Liver (tissue), 9 donors: ENCODE data around the gene KCND2. TPM values are rescaled to one million over a fixed set of nuclear protein-coding genes. Genes with fewer than 3 reads are reported as not detected.

ENCODE experiments used
- DNase-seq: peaks from one replicate; pipeline ENCODE4 v3.0.0-alpha.2; 2017; ENCODE audit warnings: low spot score
- H3K27ac ChIP-seq, 2 donors: one replicate each; pipeline ENCODE4 v1.7.0; 2013; ENCODE audit warnings: inconsistent platforms in 2 of 2, low read length in 2 of 2, control low read depth in 1 of 2, low read depth in 1 of 2, mild to moderate bottlenecking in 1 of 2
- H3K27me3 ChIP-seq, 4 donors: one replicate each; pipeline versions ENCODE4 v1.6.1 to v1.7.0; 2013; ENCODE audit warnings: low read length in 3 of 4, inconsistent platforms in 1 of 4, mild to moderate bottlenecking in 1 of 4, moderate library complexity in 1 of 4; ENCODE audit not compliant: control insufficient read depth in 4 of 4, insufficient read depth in 4 of 4
- H3K36me3 ChIP-seq, 4 donors: one replicate each; pipeline versions ENCODE4 v1.6.1 to v1.7.0; 2013; ENCODE audit warnings: low read length in 3 of 4, mild to moderate bottlenecking in 3 of 4, low read depth in 1 of 4, moderate library complexity in 1 of 4; ENCODE audit not compliant: control insufficient read depth in 4 of 4, insufficient read depth in 3 of 4
- H3K4me1 ChIP-seq, 4 donors: one replicate each; pipeline versions ENCODE4 v1.6.1 to v1.7.0; 2013; ENCODE audit warnings: low read length in 3 of 4, mild to moderate bottlenecking in 3 of 4, moderate library complexity in 1 of 4; ENCODE audit not compliant: control insufficient read depth in 4 of 4, insufficient read depth in 4 of 4
- H3K4me3 ChIP-seq, 3 donors: one replicate each; pipeline versions ENCODE4 v1.6.1 to v1.7.0; 2013; ENCODE audit warnings: low read length in 3 of 3, control low read depth in 1 of 3, low read depth in 1 of 3, mild to moderate bottlenecking in 1 of 3
- H3K9ac ChIP-seq, 2 donors: one replicate each; pipeline ENCODE4 v1.7.0; 2013; ENCODE audit warnings: low read length in 2 of 2, mild to moderate bottlenecking in 2 of 2, moderate library complexity in 2 of 2, control low read depth in 1 of 2, low read depth in 1 of 2
- H3K9me3 ChIP-seq, 4 donors: one replicate each; pipeline versions ENCODE4 v1.6.1 to v1.7.0; 2013; ENCODE audit warnings: low read length in 3 of 4; ENCODE audit not compliant: control insufficient read depth in 4 of 4
- ATF3 ChIP-seq: IDR thresholded peaks from 2 replicates; pipeline ENCODE4 v1.6.1; 2016; ENCODE audit warnings: antibody characterized with exemption
- CTCF ChIP-seq: fragments of 150-350 bp; IDR thresholded peaks from 2 replicates; pipeline ENCODE4 v1.5.1; 2017; ENCODE audit warnings: improper control_type of control experiment, low read depth, low read length; ENCODE audit not compliant: missing input control
- EGR1 ChIP-seq, 2 donors: IDR thresholded peaks; 2 replicates each; pipeline ENCODE4 v1.6.1; 2016 to 2018; ENCODE audit warnings: antibody characterized with exemption in 2 of 2, low read depth in 2 of 2
- FOXA1 ChIP-seq: IDR thresholded peaks from 2 replicates; pipeline ENCODE4 v1.6.1; 2016; ENCODE audit warnings: antibody characterized with exemption
- FOXA2 ChIP-seq: IDR thresholded peaks from 2 replicates; pipeline ENCODE4 v1.6.1; 2016; ENCODE audit warnings: antibody characterized with exemption
- GABPA ChIP-seq, 2 donors: IDR thresholded peaks in 1 of 2; conservative IDR thresholded peaks in 1 of 2; 2 replicates each; pipeline ENCODE4 v1.6.1; 2016; ENCODE audit warnings: antibody characterized with exemption in 2 of 2, mild to moderate bottlenecking in 1 of 2, moderate library complexity in 1 of 2
- HNF4A ChIP-seq, 2 donors: conservative IDR thresholded peaks; 2 replicates each; pipeline ENCODE4 v1.6.1; 2016; ENCODE audit warnings: antibody characterized with exemption in 2 of 2, mild to moderate bottlenecking in 2 of 2
- HNF4G ChIP-seq: IDR thresholded peaks from 2 replicates; pipeline ENCODE4 v1.6.1; 2016; ENCODE audit warnings: antibody characterized with exemption
- JUND ChIP-seq, 2 donors: IDR thresholded peaks; 2 replicates each; pipeline ENCODE4 v1.6.1; 2016; ENCODE audit warnings: antibody characterized with exemption in 2 of 2
- MAX ChIP-seq: IDR thresholded peaks from 2 replicates; pipeline ENCODE4 v1.6.1; 2016; ENCODE audit warnings: antibody characterized with exemption
- NR2F2 ChIP-seq: IDR thresholded peaks from 2 replicates; pipeline ENCODE4 v1.6.1; 2016; ENCODE audit warnings: antibody characterized with exemption
- RAD21 ChIP-seq, 2 donors: IDR thresholded peaks; 2 replicates each; pipeline ENCODE4 v1.6.1; 2016; ENCODE audit warnings: antibody characterized with exemption in 2 of 2, mild to moderate bottlenecking in 2 of 2
- REST ChIP-seq: IDR thresholded peaks from 2 replicates; pipeline ENCODE4 v1.6.1; 2016; ENCODE audit warnings: antibody characterized with exemption, mild to moderate bottlenecking
- RXRA ChIP-seq, 2 donors: IDR thresholded peaks; 2 replicates each; pipeline ENCODE4 v1.6.1; 2017 to 2018; ENCODE audit warnings: antibody characterized with exemption in 2 of 2, mild to moderate bottlenecking in 1 of 2
- SP1 ChIP-seq: IDR thresholded peaks from 2 replicates; pipeline ENCODE4 v1.6.1; 2018; ENCODE audit warnings: antibody characterized with exemption, mild to moderate bottlenecking
- TAF1 ChIP-seq: conservative IDR thresholded peaks from 2 replicates; pipeline ENCODE4 v1.6.1; 2016; ENCODE audit warnings: antibody characterized with exemption, mild to moderate bottlenecking
- YY1 ChIP-seq: IDR thresholded peaks from 2 replicates; pipeline ENCODE4 v1.6.1; 2016; ENCODE audit warnings: antibody characterized with exemption, mild to moderate bottlenecking
- ZBTB33 ChIP-seq: IDR thresholded peaks from 2 replicates; pipeline ENCODE4 v1.6.1; 2016; ENCODE audit warnings: antibody characterized with exemption
- WGBS: extraction: QIAGEN DNeasy Blood & Tissue Kit; methylation state at CpG from one replicate; pipeline ENCODE4 v1.1.7; 2013; 5-methylcytosine and 5-hydroxymethylcytosine counted together
- polyA plus RNA-seq, 2 donors: library from polyadenylated mRNA; stranded (reverse) in 1 of 2; unstranded in 1 of 2; fragments of 200-250 nt in 1 of 2; fragments of >200 nt in 1 of 2; fragmentation: Nextera tagmentation in 1 of 2; extraction: Ambion mirVana in 1 of 2; gene quantifications; one replicate each; pipeline versions ENCODE4 v1.2.1 to v1.2.3, GENCODE V29; 2013 to 2015
- total RNA-seq, 2 donors: library from RNA; depleted of rRNA; stranded (reverse); fragments of >200 nt; gene quantifications; one replicate each; pipeline ENCODE4 v1.2.3, GENCODE V29; 2014
- donor health status: healthy.
- donor health status: healthy.
- donor health status: healthy.
- donor health status: healthy.
- donor health status: healthy.

The KCND2 gene
- total and polyA plus RNA-seq, 4 donors: 0.02 to 0.22 (median 0.07) TPM

GRCh38 chr7:120468611-120469010, 195.6 kb downstream of the KCND2 start:
- 57% methylated on average over 3 of the region's 3 CpGs for WGBS
- TF ChIP-seq SP1: no peak
- no peak for TF ChIP-seq ATF3
- TF ChIP-seq RXRA (IDR thresholded peaks at IDR 0.05): no peak
- no peak for TF ChIP-seq RAD21 (IDR thresholded peaks at IDR 0.05)
- no peak for TF ChIP-seq EGR1 (IDR thresholded peaks at IDR 0.05; ENCODE audit: low read depth in 2 of 2)
- TF ChIP-seq HNF4G: no peak
- no peak for TF ChIP-seq ZBTB33
- TF ChIP-seq FOXA2: no peak
- TF ChIP-seq FOXA1: no peak
- no peak for TF ChIP-seq MAX
- no peak for TF ChIP-seq TAF1
- TF ChIP-seq GABPA (IDR thresholded peaks at IDR 0.05 in 1 of 2, conservative IDR thresholded peaks at IDR 0.05 in 1 of 2): no peak
- TF ChIP-seq YY1: no peak
- TF ChIP-seq NR2F2: no peak
- TF ChIP-seq JUND (IDR thresholded peaks at IDR 0.05): no peak
- TF ChIP-seq REST: no peak
- no peak for TF ChIP-seq HNF4A (conservative IDR thresholded peaks at IDR 0.05)
- no peak for TF ChIP-seq CTCF

More at GRCh38 chr7:120468611-120469010, 195.6 kb downstream of the KCND2 start:
- Histone ChIP-seq H3K27me3 (no peaks in the 10 kb centered on the region), H3K9ac (no peak overlapping the region), H3K27ac (no peak overlapping the region), H3K36me3 (no peaks in the 10 kb centered on the region), H3K4me1 (no peaks in the 10 kb centered on the region), H3K9me3 (no peaks in the 10 kb centered on the region), H3K4me3 (no peak overlapping the region)
- no peak for DNase-seq
